OCI-LY1 (cell line): ENCODE results near the gene SLC22A17.

Experiments used
- H2AFZ ChIP-seq: fragments of 200-600 bp; sonication (generic), shearing (Covaris generic); 2 replicates; pipeline ENCODE4 v1.6.0; 2014; ENCODE audit warnings: antibody characterized with exemption, mild to moderate bottlenecking, low read length
- H3F3A ChIP-seq: fragments of 200-600 bp; sonication (generic), shearing (Covaris generic); 2 replicates; pipeline ENCODE4 v1.6.0; 2014; ENCODE audit warnings: mild to moderate bottlenecking, antibody characterized with exemption, low read length, moderate library complexity; ENCODE audit not compliant: insufficient read depth
- H3K27ac ChIP-seq: fragments of 200-600 bp; sonication (generic); 2 replicates; pipeline ENCODE4 v1.5.1; 2014; ENCODE audit warnings: low read length, mixed run types, mild to moderate bottlenecking, low read depth; ENCODE audit not compliant: poor library complexity, severe bottlenecking
- H3K27me3 ChIP-seq: fragments of 200-600 bp; sonication (generic); 2 replicates; pipeline ENCODE4 v1.6.0; 2014; ENCODE audit warnings: antibody characterized with exemption, mild to moderate bottlenecking, low read length, moderate library complexity; ENCODE audit not compliant: insufficient read depth
- H3K36me3 ChIP-seq: fragments of 200-600 bp; sonication (generic); 2 replicates; pipeline ENCODE4 v1.6.1; 2014; ENCODE audit warnings: mild to moderate bottlenecking, antibody characterized with exemption, low read length, moderate library complexity, mixed read lengths; ENCODE audit not compliant: insufficient read depth
- H3K4me1 ChIP-seq: fragments of 200-600 bp; sonication (generic); 2 replicates; pipeline ENCODE4 v1.5.1; 2014; ENCODE audit warnings: mild to moderate bottlenecking, low read length, moderate library complexity; ENCODE audit not compliant: insufficient read depth, severe bottlenecking
- H3K4me2 ChIP-seq: fragments of 200-600 bp; sonication (generic), shearing (Covaris generic); 2 replicates; pipeline ENCODE4 v1.6.1; 2014; ENCODE audit warnings: low read length
- H3K4me3 ChIP-seq: fragments of 200-600 bp; sonication (generic); 2 replicates; pipeline ENCODE4 v1.5.1; 2014; ENCODE audit warnings: low read length, low read depth, mild to moderate bottlenecking, mixed read lengths; ENCODE audit not compliant: poor library complexity, severe bottlenecking
- H3K79me2 ChIP-seq: fragments of 200-600 bp; shearing (Covaris generic); 2 replicates; pipeline ENCODE4 v1.6.1; 2016; ENCODE audit warnings: mixed run types, low read length, mixed read lengths; ENCODE audit not compliant: insufficient read depth
- H3K9ac ChIP-seq: fragments of 200-600 bp; sonication (generic), shearing (Covaris generic); 2 replicates; pipeline ENCODE4 v1.6.1; 2014; ENCODE audit warnings: mild to moderate bottlenecking, low read length, mixed read lengths
- H3K9me2 ChIP-seq: fragments of 200-600 bp; sonication (generic), shearing (Covaris generic); 2 replicates; pipeline ENCODE4 v1.6.1; 2014; ENCODE audit warnings: low read depth, mild to moderate bottlenecking, low read length, mixed read lengths
- H3K9me3 ChIP-seq: fragments of 200-600 bp; shearing (Covaris generic); 2 replicates; pipeline ENCODE4 v1.6.1; 2014; ENCODE audit warnings: low read length, mixed read lengths
- H4K20me1 ChIP-seq: fragments of 200-600 bp; sonication (generic), shearing (Covaris generic); 2 replicates; pipeline ENCODE4 v1.6.0; 2016; ENCODE audit warnings: mild to moderate bottlenecking, low read length; ENCODE audit not compliant: insufficient read depth
- CTCF ChIP-seq: fragments of 200-600 bp; sonication (generic), shearing (Covaris generic); IDR thresholded peaks from 2 replicates; pipeline ENCODE4 v1.5.1; 2017; ENCODE audit warnings: mild to moderate bottlenecking, antibody characterized with exemption, low read length, moderate library complexity, mixed read lengths
- EZH2 ChIP-seq: fragments of 200-600 bp; sonication (generic), shearing (Covaris generic); IDR thresholded peaks from 2 replicates; pipeline ENCODE4 v1.8.0; 2017; ENCODE audit warnings: borderline replicate concordance, mixed run types, mild to moderate bottlenecking, antibody characterized with exemption, low read length, moderate library complexity, mixed read lengths

Gene SLC22A17

GRCh38 chr14:23344481-23344880 is 8.2 kb downstream of the SLC22A17 start:
- H3K27ac ChIP-seq, result no peak overlapping the region
- no peak overlapping the region for H3K9ac ChIP-seq
- H3K27me3 ChIP-seq, result no peaks in the 10 kb centered on the region
- no peaks in the 10 kb centered on the region for H3K4me1 ChIP-seq
- no peaks in the 10 kb centered on the region for H4K20me1 ChIP-seq
- H3K4me2 ChIP-seq, result no peak overlapping the region
- no peaks in the 10 kb centered on the region for H3K79me2 ChIP-seq
- no peak overlapping the region for H3K4me3 ChIP-seq
- H3F3A ChIP-seq, result no peaks in the 10 kb centered on the region
- no peaks in the 10 kb centered on the region for H3K9me2 ChIP-seq
- TF ChIP-seq CTCF (no peak), EZH2 (no peak)
- H3K36me3 ChIP-seq, result no peaks in the 10 kb centered on the region
- no peak overlapping the region for H2AFZ ChIP-seq
- peaks cover 7% of the 10 kb centered on the region for H3K9me3 ChIP-seq

- no peak overlapping the region for H3K4me2 ChIP-seq
- H3K9me3 ChIP-seq, result peaks cover 11% of the 10 kb centered on the region
- H2AFZ ChIP-seq, result no peak overlapping the region
- no peak overlapping the region for H3K4me3 ChIP-seq
- no peak overlapping the region for H3K9ac ChIP-seq
- no peaks in the 10 kb centered on the region for H3K27me3 ChIP-seq
- H3K79me2 ChIP-seq, result no peaks in the 10 kb centered on the region
- H4K20me1 ChIP-seq, result no peaks in the 10 kb centered on the region
- H3K9me2 ChIP-seq, result no peaks in the 10 kb centered on the region
- no peaks in the 10 kb centered on the region for H3K36me3 ChIP-seq
- no peak overlapping the region for H3K27ac ChIP-seq
- no peaks in the 10 kb centered on the region for H3F3A ChIP-seq
- TF ChIP-seq EZH2 (no peak), CTCF (no peak)
- H3K4me1 ChIP-seq, result no peaks in the 10 kb centered on the region
Measured at GRCh38 chr14:23339506-23340268, 13.0 kb downstream of the SLC22A17 start.

- Histone ChIP-seq H2AFZ (no peak overlapping the region), H3K4me1 (no peaks in the 10 kb centered on the region), H3K9ac (no peak overlapping the region), H3K27me3 (no peaks in the 10 kb centered on the region), H3F3A (no peaks in the 10 kb centered on the region), H4K20me1 (no peaks in the 10 kb centered on the region), H3K4me3 (no peak overlapping the region), H3K79me2 (no peaks in the 10 kb centered on the region), H3K36me3 (no peaks in the 10 kb centered on the region), H3K9me2 (no peaks in the 10 kb centered on the region), H3K9me3 (peaks cover 9% of the 10 kb centered on the region), H3K4me2 (no peak overlapping the region), H3K27ac (no peak overlapping the region)
- TF ChIP-seq CTCF (no peak), EZH2 (no peak)
Measured at GRCh38 chr14:23335623-23336022, 17.1 kb downstream of the SLC22A17 start.
